ENCODE results near the gene ASH1L.
"Not testable (repeated sequence)": the region's sequence is repeated elsewhere in the genome, so short reads cannot be mapped to it uniquely, and the experiment has no call there.

Gene ASH1L

GRCh38 chr1:155487541-155487940, 75.1 kb downstream of the ASH1L start:
- no peak for DNase-seq (ENCODE audit: low spot score)

- not testable (repeated sequence) for DNase-seq (ENCODE audit: low spot score)
Observed at GRCh38 chr1:155486952-155487351, 75.7 kb downstream of the ASH1L start.

GRCh38 chr1:155485945-155486344, 76.7 kb downstream of the ASH1L start:
- no peak for DNase-seq (ENCODE audit: low spot score)

- DNase-seq (ENCODE audit: low spot score), result no peak
Observed at GRCh38 chr1:155485222-155485621, 77.4 kb downstream of the ASH1L start.

GRCh38 chr1:155481741-155482241, 80.8 kb downstream of the ASH1L start:
- no peak for DNase-seq (ENCODE audit: low spot score)

- no peak for DNase-seq (ENCODE audit: low spot score)
Observed at GRCh38 chr1:155479205-155479604, 83.4 kb downstream of the ASH1L start.

GRCh38 chr1:155478270-155478852, 84.2 kb downstream of the ASH1L start:
- DNase-seq (ENCODE audit: low spot score), result no peak

GRCh38 chr1:155474146-155474545, 88.5 kb downstream of the ASH1L start:
- DNase-seq (ENCODE audit: low spot score), result no peak

GRCh38 chr1:155473151-155473821, 89.3 kb downstream of the ASH1L start:
- DNase-seq (ENCODE audit: low spot score), result no peak

- no peak for DNase-seq (ENCODE audit: low spot score)
Observed at GRCh38 chr1:155472491-155473083, 90.0 kb downstream of the ASH1L start.

GRCh38 chr1:155471891-155472290, 90.7 kb downstream of the ASH1L start:
- DNase-seq (ENCODE audit: low spot score), result no peak

- DNase-seq (ENCODE audit: low spot score), result no peak
Observed at GRCh38 chr1:155471026-155471425, 91.6 kb downstream of the ASH1L start.

GRCh38 chr1:155466996-155467395, 95.6 kb downstream of the ASH1L start:
- DNase-seq (ENCODE audit: low spot score), result no peak

- no peak for DNase-seq (ENCODE audit: low spot score)
Observed at GRCh38 chr1:155466617-155466972, 96.0 kb downstream of the ASH1L start.

- DNase-seq (ENCODE audit: low spot score), result no peak
Observed at GRCh38 chr1:155463865-155464650, 98.5 kb downstream of the ASH1L start.

GRCh38 chr1:155458111-155458510, 104.5 kb downstream of the ASH1L start:
- no peak for DNase-seq (ENCODE audit: low spot score)

- no peak for DNase-seq (ENCODE audit: low spot score)
Observed at GRCh38 chr1:155457266-155457665, 105.3 kb downstream of the ASH1L start.

- DNase-seq (ENCODE audit: low spot score), result no peak
Observed at GRCh38 chr1:155455588-155456195, 106.9 kb downstream of the ASH1L start.

GRCh38 chr1:155454096-155454495, 108.5 kb downstream of the ASH1L start:
- DNase-seq (ENCODE audit: low spot score), result no peak

GRCh38 chr1:155453141-155453540, 109.5 kb downstream of the ASH1L start:
- DNase-seq (ENCODE audit: low spot score), result no peak

- no peak for DNase-seq (ENCODE audit: low spot score)
Observed at GRCh38 chr1:155451199-155451598, 111.4 kb downstream of the ASH1L start.

GRCh38 chr1:155442431-155442830, 120.2 kb downstream of the ASH1L start:
- DNase-seq (ENCODE audit: low spot score), result not testable (repeated sequence)
